ENCODE measurements around the gene SVOPL.

DNA sequence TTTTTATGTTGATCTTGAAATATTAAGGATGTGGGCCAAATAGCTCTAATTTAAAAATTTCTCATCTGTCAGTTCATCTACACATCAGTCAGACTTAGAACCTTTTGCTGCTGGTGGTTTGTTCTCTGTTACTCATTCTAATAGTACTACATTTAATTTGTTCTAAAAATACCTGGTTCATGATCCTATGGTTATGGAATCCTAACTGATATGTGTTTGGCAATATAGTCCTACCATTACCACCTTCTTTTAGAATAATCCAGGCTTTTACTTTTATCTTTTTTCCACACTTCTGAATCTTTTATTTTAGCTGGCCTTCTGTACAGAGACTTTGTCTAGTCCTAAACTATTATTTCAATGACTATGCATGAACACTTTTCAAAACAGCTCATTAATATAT lies 116.9 kb downstream of the SVOPL start:
- TF ChIP-seq FOXM1 (IDR thresholded peaks at IDR 0.05; ENCODE audit: borderline replicate concordance, low read depth) (no peak), EGR1 (IDR thresholded peaks at IDR 0.05) (no peak), TAF1 (IDR thresholded peaks at IDR 0.05; ENCODE audit: low read depth) (no peak), EP300 (IDR thresholded peaks at IDR 0.05; ENCODE audit: borderline replicate concordance) (no peak), RAD21 (IDR thresholded peaks at IDR 0.05; ENCODE audit: low read depth) (no peak), CEBPB (IDR thresholded peaks at IDR 0.05) (no peak)
